ENCODE measurements around the gene INHBE.

The INHBE gene

GRCh38 chr12:57452181-57452936 lies 2.7 kb upstream of the INHBE start:
- Mint-ChIP-seq H3K4me3 (peak overlapping the region; percentile 38), H3K4me1 (peaks cover 28% of the 10 kb centered on the region), H3K27me3 (no peaks in the 10 kb centered on the region), H3K9me3 (no peaks in the 10 kb centered on the region), H3K36me3 (no peaks in the 10 kb centered on the region), H3K27ac (peak overlapping the region; percentile 71)
- peak; percentile 76 for ATAC-seq

DNA sequence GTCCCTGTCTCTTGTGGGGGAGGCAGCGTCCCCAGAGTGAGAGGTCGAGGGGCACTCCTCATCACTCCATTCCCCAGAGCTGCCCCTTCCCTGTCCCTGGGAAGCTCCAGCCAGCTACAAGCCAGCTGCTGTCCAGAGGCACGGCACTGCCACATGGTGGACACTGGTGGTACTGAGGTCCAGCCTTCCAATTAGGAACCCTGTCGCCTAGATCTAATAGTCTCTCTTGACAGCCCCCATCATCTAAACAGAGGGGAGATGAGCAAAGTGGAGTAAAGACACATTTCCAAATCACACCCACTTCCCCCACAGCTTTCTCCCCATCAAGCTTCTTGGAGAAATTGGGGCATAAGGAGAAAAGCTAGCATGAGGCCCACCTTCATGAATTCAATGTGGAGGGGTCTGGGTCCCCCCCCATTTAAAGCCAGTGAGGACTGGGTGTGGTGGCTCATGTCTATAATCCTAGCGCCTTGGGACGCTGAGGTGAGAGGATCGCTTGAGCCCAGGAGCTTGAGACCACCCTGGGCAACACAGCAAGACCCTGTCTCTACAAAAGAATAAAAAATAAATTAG lies 2.1 kb upstream of the INHBE start:
- peak overlapping the region; percentile 71 for H3K27ac Mint-ChIP-seq
- peaks cover 30% of the 10 kb centered on the region for H3K4me1 Mint-ChIP-seq
- no peak overlapping the region for H3K4me3 Mint-ChIP-seq

DNA sequence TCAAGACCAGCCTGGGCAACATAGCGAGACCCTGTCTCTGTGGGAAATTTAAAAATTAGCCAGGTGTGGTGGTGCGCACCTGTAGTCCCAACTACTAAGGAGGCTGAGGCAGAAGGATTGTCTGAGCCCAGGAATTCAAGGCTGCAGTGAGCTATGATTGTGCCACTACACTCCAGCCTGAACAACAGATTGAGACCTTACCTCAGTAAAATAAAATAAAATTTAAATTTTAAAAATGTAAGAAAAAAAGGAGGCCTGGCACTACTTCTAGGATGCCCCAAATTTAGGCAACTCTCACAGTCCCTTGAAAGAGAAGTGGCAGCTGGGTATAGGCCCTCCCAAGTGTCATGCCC lies 918 bp upstream of the INHBE start:
- ATAC-seq: no peak
- no peaks in the 10 kb centered on the region for H3K27me3 Mint-ChIP-seq
- no peaks in the 10 kb centered on the region for H3K36me3 Mint-ChIP-seq
- no peak overlapping the region for H3K4me3 Mint-ChIP-seq
- H3K4me1 Mint-ChIP-seq: peaks cover 41% of the 10 kb centered on the region
- H3K9me3 Mint-ChIP-seq: no peaks in the 10 kb centered on the region
- H3K27ac Mint-ChIP-seq: no peak overlapping the region

More for the DNA sequence above, 2.1 kb upstream of the INHBE start:
- peak; percentile 31 for ATAC-seq
- H3K9me3 Mint-ChIP-seq: no peaks in the 10 kb centered on the region
- no peaks in the 10 kb centered on the region for H3K36me3 Mint-ChIP-seq
- H3K27me3 Mint-ChIP-seq: no peaks in the 10 kb centered on the region

DNA sequence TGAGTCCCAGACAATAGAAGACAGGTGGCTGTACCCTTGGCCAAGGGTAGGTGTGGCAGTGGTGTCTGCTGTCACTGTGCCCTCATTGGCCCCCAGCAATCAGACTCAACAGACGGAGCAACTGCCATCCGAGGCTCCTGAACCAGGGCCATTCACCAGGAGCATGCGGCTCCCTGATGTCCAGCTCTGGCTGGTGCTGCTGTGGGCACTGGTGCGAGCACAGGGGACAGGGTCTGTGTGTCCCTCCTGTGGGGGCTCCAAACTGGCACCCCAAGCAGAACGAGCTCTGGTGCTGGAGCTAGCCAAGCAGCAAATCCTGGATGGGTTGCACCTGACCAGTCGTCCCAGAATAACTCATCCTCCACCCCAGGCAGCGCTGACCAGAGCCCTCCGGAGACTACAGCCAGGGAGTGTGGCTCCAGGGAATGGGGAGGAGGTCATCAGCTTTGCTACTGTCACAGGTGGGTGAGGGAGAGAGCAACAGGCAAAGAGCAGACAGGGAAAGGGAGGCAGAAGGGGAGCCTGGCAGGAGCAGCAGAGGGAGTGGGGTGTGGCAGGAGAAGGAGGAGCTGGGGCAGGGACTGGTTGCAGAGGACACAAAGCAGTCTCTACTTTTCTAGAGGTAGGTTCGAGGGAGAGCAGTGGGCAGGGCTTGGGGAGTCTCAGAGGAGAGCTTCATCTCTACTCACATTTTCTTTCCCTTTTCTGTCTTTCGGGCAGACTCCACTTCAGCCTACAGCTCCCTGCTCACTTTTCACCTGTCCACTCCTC lies 452 bp downstream of the INHBE start:
- Mint-ChIP-seq H3K4me3 (peak overlapping the region; percentile 86), H3K36me3 (no peaks in the 10 kb centered on the region), H3K9me3 (no peaks in the 10 kb centered on the region), H3K4me1 (peaks cover 54% of the 10 kb centered on the region), H3K27ac (peak overlapping the region; percentile 82), H3K27me3 (no peaks in the 10 kb centered on the region)
- ATAC-seq: no peak

DNA sequence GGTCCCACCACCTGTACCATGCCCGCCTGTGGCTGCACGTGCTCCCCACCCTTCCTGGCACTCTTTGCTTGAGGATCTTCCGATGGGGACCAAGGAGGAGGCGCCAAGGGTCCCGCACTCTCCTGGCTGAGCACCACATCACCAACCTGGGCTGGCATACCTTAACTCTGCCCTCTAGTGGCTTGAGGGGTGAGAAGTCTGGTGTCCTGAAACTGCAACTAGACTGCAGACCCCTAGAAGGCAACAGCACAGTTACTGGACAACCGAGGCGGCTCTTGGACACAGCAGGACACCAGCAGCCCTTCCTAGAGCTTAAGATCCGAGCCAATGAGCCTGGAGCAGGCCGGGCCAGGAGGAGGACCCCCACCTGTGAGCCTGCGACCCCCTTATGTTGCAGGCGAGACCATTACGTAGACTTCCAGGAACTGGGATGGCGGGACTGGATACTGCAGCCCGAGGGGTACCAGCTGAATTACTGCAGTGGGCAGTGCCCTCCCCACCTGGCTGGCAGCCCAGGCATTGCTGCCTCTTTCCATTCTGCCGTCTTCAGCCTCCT lies 1.1 kb downstream of the INHBE start:
- ATAC-seq: peak; percentile 55
- Mint-ChIP-seq H3K9me3 (no peaks in the 10 kb centered on the region), H3K36me3 (no peaks in the 10 kb centered on the region), H3K27me3 (no peaks in the 10 kb centered on the region), H3K4me1 (peaks cover 56% of the 10 kb centered on the region), H3K27ac (peak overlapping the region; percentile 82), H3K4me3 (peak overlapping the region; percentile 86)

DNA sequence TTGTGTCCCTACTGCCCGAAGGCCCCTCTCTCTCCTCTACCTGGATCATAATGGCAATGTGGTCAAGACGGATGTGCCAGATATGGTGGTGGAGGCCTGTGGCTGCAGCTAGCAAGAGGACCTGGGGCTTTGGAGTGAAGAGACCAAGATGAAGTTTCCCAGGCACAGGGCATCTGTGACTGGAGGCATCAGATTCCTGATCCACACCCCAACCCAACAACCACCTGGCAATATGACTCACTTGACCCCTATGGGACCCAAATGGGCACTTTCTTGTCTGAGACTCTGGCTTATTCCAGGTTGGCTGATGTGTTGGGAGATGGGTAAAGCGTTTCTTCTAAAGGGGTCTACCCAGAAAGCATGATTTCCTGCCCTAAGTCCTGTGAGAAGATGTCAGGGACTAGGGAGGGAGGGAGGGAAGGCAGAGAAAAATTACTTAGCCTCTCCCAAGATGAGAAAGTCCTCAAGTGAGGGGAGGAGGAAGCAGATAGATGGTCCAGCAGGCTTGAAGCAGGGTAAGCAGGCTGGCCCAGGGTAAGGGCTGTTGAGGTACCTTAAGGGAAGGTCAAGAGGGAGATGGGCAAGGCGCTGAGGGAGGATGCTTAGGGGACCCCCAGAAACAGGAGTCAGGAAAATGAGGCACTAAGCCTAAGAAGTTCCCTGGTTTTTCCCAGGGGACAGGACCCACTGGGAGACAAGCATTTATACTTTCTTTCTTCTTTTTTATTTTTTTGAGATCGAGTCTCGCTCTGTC lies 1.8 kb downstream of the INHBE start:
- ATAC-seq: no peak
- Mint-ChIP-seq H3K4me1 (peaks cover 61% of the 10 kb centered on the region), H3K4me3 (no peak overlapping the region), H3K9me3 (no peaks in the 10 kb centered on the region), H3K27ac (no peak overlapping the region), H3K36me3 (no peaks in the 10 kb centered on the region), H3K27me3 (no peaks in the 10 kb centered on the region)

GRCh38 chr12:57458665-57459054 lies 3.6 kb downstream of the INHBE start:
- Mint-ChIP-seq H3K4me1 (peaks cover 70% of the 10 kb centered on the region), H3K4me3 (peak overlapping the region; percentile 97), H3K36me3 (no peaks in the 10 kb centered on the region), H3K9me3 (no peaks in the 10 kb centered on the region), H3K27me3 (no peaks in the 10 kb centered on the region), H3K27ac (peak overlapping the region; percentile 90)
- no peak for ATAC-seq

GRCh38 chr12:57459055-57459749 lies 4.1 kb downstream of the INHBE start:
- ATAC-seq: peak; percentile 82

GRCh38 chr12:57459750-57460467 lies 4.8 kb downstream of the INHBE start, which contains the start of gene GLI1:
TSS of gene GLI1 (plus strand) at chr12:57459785. CDS start at chr12:57463692, 3,907 bp downstream.
- Mint-ChIP-seq H3K9me3 (no peaks in the 10 kb centered on the region), H3K27ac (peak within 1 kb of the TSS; percentile 90), H3K36me3 (no peaks in the 10 kb centered on the region), H3K4me1 (peaks cover 77% of the 10 kb centered on the region), H3K4me3 (peak within 1 kb of the TSS; percentile 97), H3K27me3 (no peaks in the 10 kb centered on the region)
- ATAC-seq: peak; percentile 35

More at GRCh38 chr12:57459055-57459749, 4.1 kb downstream of the INHBE start:
- H3K36me3 Mint-ChIP-seq: no peaks in the 10 kb centered on the region
- H3K27ac Mint-ChIP-seq: peak overlapping the region; percentile 90
- no peaks in the 10 kb centered on the region for H3K27me3 Mint-ChIP-seq
- peaks cover 76% of the 10 kb centered on the region for H3K4me1 Mint-ChIP-seq
- H3K4me3 Mint-ChIP-seq: peak overlapping the region; percentile 97
- no peaks in the 10 kb centered on the region for H3K9me3 Mint-ChIP-seq

GRCh38 chr12:57460468-57460784 lies 5.3 kb downstream of the INHBE start:
- ATAC-seq: no peak
- Mint-ChIP-seq H3K27ac (peak overlapping the region; percentile 90), H3K9me3 (no peaks in the 10 kb centered on the region), H3K4me3 (peak overlapping the region; percentile 78), H3K27me3 (no peaks in the 10 kb centered on the region), H3K36me3 (no peaks in the 10 kb centered on the region), H3K4me1 (peaks cover 76% of the 10 kb centered on the region)

- Mint-ChIP-seq H3K27ac (peak overlapping the region; percentile 90), H3K4me3 (peak overlapping the region; percentile 79), H3K9me3 (no peaks in the 10 kb centered on the region), H3K27me3 (no peaks in the 10 kb centered on the region), H3K36me3 (no peaks in the 10 kb centered on the region), H3K4me1 (peaks cover 72% of the 10 kb centered on the region)
- no peak for ATAC-seq
Observed at GRCh38 chr12:57460841-57461275, 5.8 kb downstream of the INHBE start.

GRCh38 chr12:57461276-57461916 lies 6.3 kb downstream of the INHBE start:
- H3K27ac Mint-ChIP-seq: peak overlapping the region; percentile 90
- no peaks in the 10 kb centered on the region for H3K36me3 Mint-ChIP-seq
- H3K4me3 Mint-ChIP-seq: peak overlapping the region; percentile 79
- no peak for ATAC-seq
- H3K4me1 Mint-ChIP-seq: peaks cover 66% of the 10 kb centered on the region
- H3K27me3 Mint-ChIP-seq: no peaks in the 10 kb centered on the region
- no peaks in the 10 kb centered on the region for H3K9me3 Mint-ChIP-seq

- peaks cover 61% of the 10 kb centered on the region for H3K4me1 Mint-ChIP-seq
- H3K36me3 Mint-ChIP-seq: no peaks in the 10 kb centered on the region
- H3K4me3 Mint-ChIP-seq: peak overlapping the region; percentile 79
- no peak for ATAC-seq
- H3K9me3 Mint-ChIP-seq: no peaks in the 10 kb centered on the region
- no peaks in the 10 kb centered on the region for H3K27me3 Mint-ChIP-seq
- H3K27ac Mint-ChIP-seq: peak overlapping the region; percentile 90
Observed at GRCh38 chr12:57461917-57462250, 6.8 kb downstream of the INHBE start.

Data from stimulated activated memory B cell treated with anti-CD40 and anti-IgM and Interleukin-4, amounts not matched to agents 10 μg/mL and 1 μg/mL and 100 μg/mL, for 72 hours (primary cell).